WTC11 (cell line): ENCODE results near the gene ENTHD1. TPM values are rescaled to one million over a fixed set of nuclear protein-coding genes. Genes with fewer than 3 reads are reported as not detected.

Source experiments
- ATAC-seq: fragments of 200-7000 bp; cut with Tn5 transposase; 2 replicates; pipeline ENCODE4 v1.10.0; 2021; ENCODE audit warnings: mild to moderate bottlenecking, moderate library complexity
- CTCF ChIA-PET: fragments of 300-600 bp; sonication (Branson Sonifier 250); formaldehyde crosslinking; loops from one replicate; lab custom pipeline; 2021; ENCODE audit warnings: antibody characterized with exemption; lab: Charles Lee
- POLR2A ChIA-PET: fragments of 350-600 bp; sonication (Branson Sonifier 250); formaldehyde crosslinking; loops from one replicate; lab custom pipeline; 2021; ENCODE audit warnings: antibody characterized with exemption; lab: Charles Lee
- DNase-seq: peaks from one replicate; pipeline ENCODE4 v3.0.0; 2021; ENCODE audit warnings: low spot score
- H3K27ac Mint-ChIP-seq: 2 replicates; pipeline ENCODE4 v1.8.0; 2021; ENCODE audit warnings: mixed read lengths
- H3K27me3 Mint-ChIP-seq: 2 replicates; pipeline ENCODE4 v1.8.0; 2021; ENCODE audit warnings: low read depth, mild to moderate bottlenecking, moderate library complexity, mixed read lengths
- H3K36me3 Mint-ChIP-seq: 2 replicates; pipeline ENCODE4 v1.8.0; 2021; ENCODE audit warnings: mixed read lengths
- H3K4me1 Mint-ChIP-seq: 2 replicates; pipeline ENCODE4 v1.8.0; 2022; ENCODE audit warnings: mixed read lengths
- H3K4me3 Mint-ChIP-seq: 2 replicates; pipeline ENCODE4 v1.8.0; 2021; ENCODE audit warnings: mild to moderate bottlenecking, moderate library complexity, mixed read lengths
- H3K9me3 Mint-ChIP-seq: 2 replicates; pipeline ENCODE4 v1.8.0; 2021; ENCODE audit warnings: mixed read lengths
- HMGA2 ChIP-seq: fragments of 250-450 bp; sonication (Bioruptor Pico); IDR thresholded peaks from 2 replicates; pipeline ENCODE4 v1.4.0; 2021; ENCODE audit warnings: mild to moderate bottlenecking, moderate library complexity
- MXD4 ChIP-seq: fragments of 250-450 bp; sonication (Bioruptor Pico); IDR thresholded peaks from 2 replicates; pipeline ENCODE4 v1.8.0; 2021; ENCODE audit warnings: mild to moderate bottlenecking, moderate library complexity, borderline replicate concordance
- NR1H2 ChIP-seq: sonication (generic); formaldehyde crosslinking; IDR thresholded peaks from 2 replicates; pipeline ENCODE4 v1.9.0; 2021; ENCODE audit warnings: mild to moderate bottlenecking, moderate library complexity, missing genetic modification reagents
- RELA ChIP-seq: sonication (generic); formaldehyde crosslinking; IDR thresholded peaks from 2 replicates; pipeline ENCODE4 v1.8.1; 2022; ENCODE audit warnings: missing genetic modification reagents, mild to moderate bottlenecking, borderline replicate concordance
- ZNF121 ChIP-seq: sonication (generic); formaldehyde crosslinking; IDR thresholded peaks from 2 replicates; pipeline ENCODE4 v1.8.0; 2023; ENCODE audit warnings: missing genetic modification reagents
- ZNF138 ChIP-seq: sonication (generic); formaldehyde crosslinking; conservative IDR thresholded peaks from 2 replicates; pipeline ENCODE4 v1.8.1; 2022; ENCODE audit warnings: mild to moderate bottlenecking, moderate library complexity, missing genetic modification reagents
- ZNF317 ChIP-seq: sonication (generic); formaldehyde crosslinking; IDR thresholded peaks from 2 replicates; pipeline ENCODE4 v1.8.1; 2023; ENCODE audit warnings: low read depth, mild to moderate bottlenecking, moderate library complexity, missing genetic modification reagents, borderline replicate concordance
- ZNF396 ChIP-seq: fragments of 250-450 bp; sonication (Bioruptor Pico); IDR thresholded peaks from 2 replicates; pipeline ENCODE4 v1.8.0; 2021; ENCODE audit warnings: mild to moderate bottlenecking, moderate library complexity, borderline replicate concordance
- ZNF423 ChIP-seq: fragments of 250-450 bp; sonication (Bioruptor Pico); IDR thresholded peaks from 2 replicates; pipeline ENCODE4 v2.1.2; 2022; ENCODE audit warnings: mild to moderate bottlenecking, moderate library complexity
- ZNF671 ChIP-seq: fragments of 250-450 bp; sonication (Bioruptor Pico); IDR thresholded peaks from 2 replicates; pipeline ENCODE4 v1.8.0; 2021; ENCODE audit warnings: mild to moderate bottlenecking
- total RNA-seq: library from RNA; stranded (reverse); gene quantifications from 3 replicates; pipeline ENCODE4 v1.2.3, GENCODE V29; 2021
- TF ChIP-seq, protein P1 (sequence below): fragments of 250-450 bp; sonication (Bioruptor Pico); IDR thresholded peaks from 2 replicates; pipeline ENCODE4 v1.9.0; 2021; ENCODE audit warnings: mild to moderate bottlenecking
- TF ChIP-seq, protein P2 (sequence below): sonication (generic); formaldehyde crosslinking; IDR thresholded peaks from 2 replicates; pipeline ENCODE4 v1.8.1; 2022; ENCODE audit warnings: low read depth, mild to moderate bottlenecking, moderate library complexity, missing genetic modification reagents, borderline replicate concordance
- TF ChIP-seq, protein P3 (sequence below): fragments of 250-450 bp; sonication (Bioruptor Pico); IDR thresholded peaks from 2 replicates; pipeline ENCODE4 v1.9.0; 2021; ENCODE audit warnings: mild to moderate bottlenecking, borderline replicate concordance
- TF ChIP-seq, protein P4 (sequence below): fragments of 250-450 bp; sonication (Bioruptor Pico); IDR thresholded peaks from 2 replicates; pipeline ENCODE4 v1.9.0; 2021; ENCODE audit warnings: mild to moderate bottlenecking
- TF ChIP-seq, protein P5 (sequence below): sonication (generic); formaldehyde crosslinking; IDR thresholded peaks from 2 replicates; pipeline ENCODE4 v1.8.0; 2022; ENCODE audit warnings: mild to moderate bottlenecking, missing genetic modification reagents

The ENTHD1 gene
- total RNA-seq, 1 experiment from 2014 or later, result not detected

DNA sequence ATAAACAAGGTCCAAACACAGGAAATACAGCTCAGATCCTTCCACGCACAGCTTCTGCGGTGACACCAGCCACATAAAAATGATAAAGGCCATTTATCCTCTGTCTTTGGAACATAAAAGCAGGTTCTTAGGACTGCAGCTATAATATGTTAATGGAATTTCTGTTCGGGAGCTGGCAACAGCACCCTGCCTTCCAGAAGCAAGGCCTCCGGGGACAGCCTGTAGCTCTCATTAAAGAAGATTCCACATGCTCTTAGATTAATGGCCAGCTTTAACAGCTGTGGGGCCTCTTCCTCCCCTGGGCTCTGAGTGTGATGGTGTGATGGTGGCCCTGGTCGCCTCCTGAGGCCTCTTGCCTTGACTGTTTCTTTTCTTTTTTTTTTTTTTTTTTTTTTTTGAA lies 185.7 kb downstream of the ENTHD1 start:
- H3K36me3 Mint-ChIP-seq, result no peaks in the 10 kb centered on the region
- DNase-seq (no peak), ATAC-seq (no peak)
- POLR2A ChIA-PET, result no interaction called here
- no peak overlapping the region for H3K27ac Mint-ChIP-seq
- CTCF ChIA-PET, result interaction anchor here (0.7 to 1.2 kb wide), 2 partner anchors 78 to 165 kb away, joined by 3 read pairs; no protein-coding TSS in a partner anchor
- TF ChIP-seq MXD4 (no peak), HMGA2 (CRISPR knock-in tag) (no peak), NR1H2 (CRISPR knock-in tag) (no peak), ZNF671 (CRISPR knock-in tag) (no peak), ZNF121 (CRISPR knock-in tag) (no peak), ZNF396 (CRISPR knock-in tag) (no peak), RELA (CRISPR knock-in tag) (no peak), ZNF423 (CRISPR knock-in tag) (no peak), ZNF317 (CRISPR knock-in tag) (no peak), ZNF138 (CRISPR knock-in tag) (no peak)
- TF ChIP-seq, protein P1, sequence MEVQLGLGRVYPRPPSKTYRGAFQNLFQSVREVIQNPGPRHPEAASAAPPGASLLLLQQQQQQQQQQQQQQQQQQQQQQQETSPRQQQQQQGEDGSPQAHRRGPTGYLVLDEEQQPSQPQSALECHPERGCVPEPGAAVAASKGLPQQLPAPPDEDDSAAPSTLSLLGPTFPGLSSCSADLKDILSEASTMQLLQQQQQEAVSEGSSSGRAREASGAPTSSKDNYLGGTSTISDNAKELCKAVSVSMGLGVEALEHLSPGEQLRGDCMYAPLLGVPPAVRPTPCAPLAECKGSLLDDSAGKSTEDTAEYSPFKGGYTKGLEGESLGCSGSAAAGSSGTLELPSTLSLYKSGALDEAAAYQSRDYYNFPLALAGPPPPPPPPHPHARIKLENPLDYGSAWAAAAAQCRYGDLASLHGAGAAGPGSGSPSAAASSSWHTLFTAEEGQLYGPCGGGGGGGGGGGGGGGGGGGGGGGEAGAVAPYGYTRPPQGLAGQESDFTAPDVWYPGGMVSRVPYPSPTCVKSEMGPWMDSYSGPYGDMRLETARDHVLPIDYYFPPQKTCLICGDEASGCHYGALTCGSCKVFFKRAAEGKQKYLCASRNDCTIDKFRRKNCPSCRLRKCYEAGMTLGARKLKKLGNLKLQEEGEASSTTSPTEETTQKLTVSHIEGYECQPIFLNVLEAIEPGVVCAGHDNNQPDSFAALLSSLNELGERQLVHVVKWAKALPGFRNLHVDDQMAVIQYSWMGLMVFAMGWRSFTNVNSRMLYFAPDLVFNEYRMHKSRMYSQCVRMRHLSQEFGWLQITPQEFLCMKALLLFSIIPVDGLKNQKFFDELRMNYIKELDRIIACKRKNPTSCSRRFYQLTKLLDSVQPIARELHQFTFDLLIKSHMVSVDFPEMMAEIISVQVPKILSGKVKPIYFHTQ, result no peak
- TF ChIP-seq, protein P2, sequence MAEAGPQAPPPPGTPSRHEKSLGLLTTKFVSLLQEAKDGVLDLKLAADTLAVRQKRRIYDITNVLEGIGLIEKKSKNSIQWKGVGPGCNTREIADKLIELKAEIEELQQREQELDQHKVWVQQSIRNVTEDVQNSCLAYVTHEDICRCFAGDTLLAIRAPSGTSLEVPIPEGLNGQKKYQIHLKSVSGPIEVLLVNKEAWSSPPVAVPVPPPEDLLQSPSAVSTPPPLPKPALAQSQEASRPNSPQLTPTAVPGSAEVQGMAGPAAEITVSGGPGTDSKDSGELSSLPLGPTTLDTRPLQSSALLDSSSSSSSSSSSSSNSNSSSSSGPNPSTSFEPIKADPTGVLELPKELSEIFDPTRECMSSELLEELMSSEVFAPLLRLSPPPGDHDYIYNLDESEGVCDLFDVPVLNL (CRISPR knock-in tag), result no peak
- TF ChIP-seq, protein P3, sequence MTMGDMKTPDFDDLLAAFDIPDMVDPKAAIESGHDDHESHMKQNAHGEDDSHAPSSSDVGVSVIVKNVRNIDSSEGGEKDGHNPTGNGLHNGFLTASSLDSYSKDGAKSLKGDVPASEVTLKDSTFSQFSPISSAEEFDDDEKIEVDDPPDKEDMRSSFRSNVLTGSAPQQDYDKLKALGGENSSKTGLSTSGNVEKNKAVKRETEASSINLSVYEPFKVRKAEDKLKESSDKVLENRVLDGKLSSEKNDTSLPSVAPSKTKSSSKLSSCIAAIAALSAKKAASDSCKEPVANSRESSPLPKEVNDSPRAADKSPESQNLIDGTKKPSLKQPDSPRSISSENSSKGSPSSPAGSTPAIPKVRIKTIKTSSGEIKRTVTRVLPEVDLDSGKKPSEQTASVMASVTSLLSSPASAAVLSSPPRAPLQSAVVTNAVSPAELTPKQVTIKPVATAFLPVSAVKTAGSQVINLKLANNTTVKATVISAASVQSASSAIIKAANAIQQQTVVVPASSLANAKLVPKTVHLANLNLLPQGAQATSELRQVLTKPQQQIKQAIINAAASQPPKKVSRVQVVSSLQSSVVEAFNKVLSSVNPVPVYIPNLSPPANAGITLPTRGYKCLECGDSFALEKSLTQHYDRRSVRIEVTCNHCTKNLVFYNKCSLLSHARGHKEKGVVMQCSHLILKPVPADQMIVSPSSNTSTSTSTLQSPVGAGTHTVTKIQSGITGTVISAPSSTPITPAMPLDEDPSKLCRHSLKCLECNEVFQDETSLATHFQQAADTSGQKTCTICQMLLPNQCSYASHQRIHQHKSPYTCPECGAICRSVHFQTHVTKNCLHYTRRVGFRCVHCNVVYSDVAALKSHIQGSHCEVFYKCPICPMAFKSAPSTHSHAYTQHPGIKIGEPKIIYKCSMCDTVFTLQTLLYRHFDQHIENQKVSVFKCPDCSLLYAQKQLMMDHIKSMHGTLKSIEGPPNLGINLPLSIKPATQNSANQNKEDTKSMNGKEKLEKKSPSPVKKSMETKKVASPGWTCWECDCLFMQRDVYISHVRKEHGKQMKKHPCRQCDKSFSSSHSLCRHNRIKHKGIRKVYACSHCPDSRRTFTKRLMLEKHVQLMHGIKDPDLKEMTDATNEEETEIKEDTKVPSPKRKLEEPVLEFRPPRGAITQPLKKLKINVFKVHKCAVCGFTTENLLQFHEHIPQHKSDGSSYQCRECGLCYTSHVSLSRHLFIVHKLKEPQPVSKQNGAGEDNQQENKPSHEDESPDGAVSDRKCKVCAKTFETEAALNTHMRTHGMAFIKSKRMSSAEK (CRISPR knock-in tag), result no peak
- TF ChIP-seq, protein P4, sequence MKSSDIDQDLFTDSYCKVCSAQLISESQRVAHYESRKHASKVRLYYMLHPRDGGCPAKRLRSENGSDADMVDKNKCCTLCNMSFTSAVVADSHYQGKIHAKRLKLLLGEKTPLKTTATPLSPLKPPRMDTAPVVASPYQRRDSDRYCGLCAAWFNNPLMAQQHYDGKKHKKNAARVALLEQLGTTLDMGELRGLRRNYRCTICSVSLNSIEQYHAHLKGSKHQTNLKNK (CRISPR knock-in tag), result no peak
- TF ChIP-seq, protein P5, sequence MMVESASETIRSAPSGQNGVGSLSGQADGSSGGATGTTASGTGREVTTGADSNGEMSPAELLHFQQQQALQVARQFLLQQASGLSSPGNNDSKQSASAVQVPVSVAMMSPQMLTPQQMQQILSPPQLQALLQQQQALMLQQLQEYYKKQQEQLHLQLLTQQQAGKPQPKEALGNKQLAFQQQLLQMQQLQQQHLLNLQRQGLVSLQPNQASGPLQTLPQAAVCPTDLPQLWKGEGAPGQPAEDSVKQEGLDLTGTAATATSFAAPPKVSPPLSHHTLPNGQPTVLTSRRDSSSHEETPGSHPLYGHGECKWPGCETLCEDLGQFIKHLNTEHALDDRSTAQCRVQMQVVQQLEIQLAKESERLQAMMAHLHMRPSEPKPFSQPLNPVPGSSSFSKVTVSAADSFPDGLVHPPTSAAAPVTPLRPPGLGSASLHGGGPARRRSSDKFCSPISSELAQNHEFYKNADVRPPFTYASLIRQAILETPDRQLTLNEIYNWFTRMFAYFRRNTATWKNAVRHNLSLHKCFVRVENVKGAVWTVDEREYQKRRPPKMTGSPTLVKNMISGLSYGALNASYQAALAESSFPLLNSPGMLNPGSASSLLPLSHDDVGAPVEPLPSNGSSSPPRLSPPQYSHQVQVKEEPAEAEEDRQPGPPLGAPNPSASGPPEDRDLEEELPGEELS (CRISPR knock-in tag), result no peak
- TF ChIP-seq, all 79 proteins: peak for 0
- H3K4me1 Mint-ChIP-seq, result peaks cover 11% of the 10 kb centered on the region
- H3K9me3 Mint-ChIP-seq, result no peaks in the 10 kb centered on the region
- H3K4me3 Mint-ChIP-seq, result no peak overlapping the region
- no peaks in the 10 kb centered on the region; the same call in 1 of the 2 replicates for H3K27me3 Mint-ChIP-seq
